Caki2 (cell line): ENCODE data around the gene LDLRAD3. TPM values are rescaled to one million over a fixed set of nuclear protein-coding genes. Genes with fewer than 3 reads are reported as not detected.

Experiments used
- DNase-seq: peaks from one replicate; pipeline ENCODE4 v3.0.0-alpha.2; 2015; ENCODE audit warnings: low read depth
- in situ Hi-C: cut with HindIII; loops from 2 replicates; pipeline ENCODE4 v1.10.0; 2016; ENCODE audit warnings: low sequenced_read_pairs, low pct_unique_long_range_greater_than_20kb, mixed read lengths
- total RNA-seq: library from RNA; depleted of rRNA; stranded (reverse); fragments of >200 nt; shearing (Covaris generic); gene quantifications from 2 replicates; pipeline ENCODE4 v1.2.3, GENCODE V29; 2014; ENCODE audit warnings: low replicate concordance

LDLRAD3 gene
- total RNA-seq, 1 experiment from 2014 or later = 1.9 TPM

DNA sequence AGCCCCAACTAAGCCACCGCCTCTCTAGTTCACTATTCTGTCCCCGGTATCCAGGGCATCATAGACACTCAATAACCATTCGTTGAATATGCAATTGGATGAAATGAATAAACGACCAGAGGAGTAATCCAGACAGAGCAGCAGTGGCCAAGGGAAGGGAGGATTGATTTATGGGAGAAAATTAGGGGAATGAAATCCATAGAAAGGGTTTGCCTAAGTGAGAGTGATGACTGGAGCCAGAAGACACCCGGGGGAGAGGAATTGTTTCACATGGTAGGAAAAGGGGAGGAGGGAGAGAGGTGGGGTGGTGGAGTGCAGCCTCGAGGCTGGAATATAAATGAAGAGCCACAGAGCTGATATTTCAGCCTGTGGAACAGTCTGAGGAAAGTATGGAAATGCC is 177.2 kb downstream of the LDLRAD3 start:
- in situ Hi-C loops = no loop called here
- DNase-seq = no peak

- no peak for DNase-seq
- in situ Hi-C loops = no loop called here
Observed at GRCh38 chr11:36122671-36123070, 178.8 kb downstream of the LDLRAD3 start.

- DNase-seq = no peak
- in situ Hi-C loops = no loop called here
Observed at GRCh38 chr11:36123336-36124101, 179.7 kb downstream of the LDLRAD3 start.

- DNase-seq = no peak
- in situ Hi-C loops = no loop called here
Observed at GRCh38 chr11:36126678-36127077, 182.8 kb downstream of the LDLRAD3 start.

DNA sequence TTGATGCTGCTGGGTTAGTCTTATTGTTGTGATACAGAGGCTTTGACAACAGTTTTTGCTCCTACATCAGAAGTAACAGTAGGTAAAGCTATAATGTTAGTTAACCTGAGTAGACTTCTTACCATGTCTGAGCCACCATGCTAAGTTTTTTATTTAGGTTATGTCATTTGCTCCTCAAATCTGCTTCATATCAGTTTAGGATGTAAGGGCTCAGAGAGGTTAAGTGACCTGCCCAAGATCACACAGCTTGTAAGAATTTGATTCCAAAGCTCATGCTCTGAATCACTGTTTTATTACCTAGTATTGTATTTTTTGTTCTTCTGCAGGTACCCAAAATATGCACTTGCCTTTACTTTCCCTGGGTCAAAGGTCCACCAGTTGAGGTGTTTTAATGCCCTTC is 183.7 kb downstream of the LDLRAD3 start:
- DNase-seq = no peak
- in situ Hi-C loops = no loop called here

DNA sequence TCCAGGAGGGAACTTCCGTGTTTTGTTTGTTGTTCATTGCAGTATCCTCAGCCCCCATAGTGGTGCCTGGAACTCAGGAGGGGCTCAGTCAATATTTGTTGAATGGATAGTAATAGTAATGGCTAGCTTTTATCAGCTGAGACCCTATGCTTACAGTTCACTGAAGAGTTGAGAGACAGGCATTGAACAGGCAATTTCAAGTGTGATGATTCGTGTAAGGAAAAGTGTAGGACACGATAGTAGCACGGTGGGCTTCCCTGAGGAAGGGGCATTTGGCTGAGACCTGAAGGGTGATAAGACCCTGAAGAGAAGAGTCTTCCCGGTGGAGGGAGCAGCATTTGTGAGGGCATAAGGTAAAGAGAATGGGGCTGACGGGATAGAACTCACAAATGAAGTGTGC is 186.1 kb downstream of the LDLRAD3 start:
- in situ Hi-C loops = no loop called here
- no peak for DNase-seq

GRCh38 chr11:36130401-36130800 is 186.5 kb downstream of the LDLRAD3 start:
- in situ Hi-C loops = no loop called here
- DNase-seq = no peak

GRCh38 chr11:36131721-36132397 is 188.0 kb downstream of the LDLRAD3 start:
- in situ Hi-C loops = no loop called here
- DNase-seq = no peak

GRCh38 chr11:36132940-36133339 is 189.1 kb downstream of the LDLRAD3 start:
- no peak for DNase-seq
- in situ Hi-C loops = no loop called here

DNA sequence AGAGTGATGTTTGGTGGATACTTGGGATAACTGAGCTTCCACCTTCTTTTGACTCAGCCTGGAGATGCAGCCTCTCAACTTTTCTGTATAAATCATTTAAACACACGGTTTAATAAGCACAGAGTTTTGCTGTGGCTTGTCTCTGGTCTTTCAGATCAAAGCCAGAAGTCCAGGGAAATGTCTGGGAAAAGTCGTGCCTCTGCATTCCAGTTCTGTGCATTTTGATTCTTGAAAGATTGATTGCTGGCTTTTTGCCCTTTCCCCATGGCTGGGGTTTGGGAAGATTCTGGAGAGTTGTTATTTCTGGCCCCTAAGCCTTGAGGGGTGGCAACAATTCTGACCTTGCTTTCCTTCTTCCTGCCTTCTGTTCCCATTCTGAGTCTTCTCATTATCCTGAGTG is 191.2 kb downstream of the LDLRAD3 start:
- in situ Hi-C loops = no loop called here
- DNase-seq = no peak

GRCh38 chr11:36139767-36140166 is 195.9 kb downstream of the LDLRAD3 start:
- in situ Hi-C loops = no loop called here

GRCh38 chr11:36141196-36141953 is 197.5 kb downstream of the LDLRAD3 start:
- no peak for DNase-seq
- in situ Hi-C loops = no loop called here

More at GRCh38 chr11:36139767-36140166, 195.9 kb downstream of the LDLRAD3 start:
- no peak for DNase-seq

- in situ Hi-C loops = no loop called here
- no peak for DNase-seq
Observed at GRCh38 chr11:36141956-36142355, 198.1 kb downstream of the LDLRAD3 start.

DNA sequence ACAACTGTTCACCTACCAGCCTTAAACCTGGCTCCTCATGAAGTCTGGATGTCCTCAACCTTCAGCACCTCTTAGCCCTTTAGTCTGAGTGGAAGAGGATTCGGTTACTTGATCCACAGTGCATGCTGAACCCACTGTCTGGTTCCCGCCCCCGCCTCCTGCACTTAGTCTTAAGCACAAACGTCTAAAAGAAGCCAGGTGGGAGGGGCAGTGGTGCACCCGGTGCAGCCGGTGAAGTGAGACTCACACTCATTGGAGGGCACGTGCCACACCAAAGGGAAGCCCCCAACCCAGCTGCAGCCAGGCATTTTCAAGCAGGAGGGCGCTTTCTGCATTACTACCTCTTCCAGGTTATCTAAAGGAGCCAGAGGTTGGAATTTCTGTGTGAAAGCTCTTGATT is 198.6 kb downstream of the LDLRAD3 start:
- in situ Hi-C loops = no loop called here
- DNase-seq = no peak

- in situ Hi-C loops = no loop called here
- DNase-seq = no peak
Observed at GRCh38 chr11:36142879-36143278, 199.0 kb downstream of the LDLRAD3 start.

- in situ Hi-C loops = no loop called here
- no peak for DNase-seq
Observed at GRCh38 chr11:36146437-36146836, 202.6 kb downstream of the LDLRAD3 start.

- in situ Hi-C loops = no loop called here
Observed at GRCh38 chr11:36147491-36147890, 203.6 kb downstream of the LDLRAD3 start.

GRCh38 chr11:36148701-36149100 is 204.8 kb downstream of the LDLRAD3 start:
- in situ Hi-C loops = no loop called here
- DNase-seq = no peak

More at GRCh38 chr11:36147491-36147890, 203.6 kb downstream of the LDLRAD3 start:
- no peak for DNase-seq
